Heart right ventricle (tissue), 16 donors: ENCODE measurements around the gene EPHX1. TPM values are rescaled to one million over a fixed set of nuclear protein-coding genes. Genes with fewer than 3 reads are reported as not detected.
"Not testable (repeated sequence)": the region's sequence is repeated elsewhere in the genome, so short reads cannot be mapped to it uniquely, and the experiment has no call there.

Experiments
- ATAC-seq, 8 donors: fragments of 200-7000 bp; cut with Tn5 transposase; one replicate each; pipeline ENCODE4 v1.9.1; 2020; ENCODE audit warnings: mild to moderate bottlenecking in 8 of 8, moderate library complexity in 8 of 8, moderate number of reproducible peaks in 1 of 8
- DNase-seq, 2 donors: peaks; one replicate each; pipeline ENCODE4 v3.0.0-alpha.2; 2020
- H3K27ac ChIP-seq, 10 donors: fragments of 200-600 bp; sonication (generic) in 2 of 10; one replicate each; pipeline versions ENCODE4 v1.5.0 to v1.8.0; 2020 to 2022; ENCODE audit warnings: mild to moderate bottlenecking in 3 of 10
- H3K27me3 ChIP-seq, 7 donors: fragments of 200-600 bp; one replicate each; pipeline ENCODE4 v1.8.0; 2021 to 2022; ENCODE audit warnings: mild to moderate bottlenecking in 2 of 7
- H3K36me3 ChIP-seq, 9 donors: fragments of 200-600 bp; sonication (generic) in 1 of 9; one replicate each; pipeline versions ENCODE4 v1.5.0 to v1.8.0; 2020 to 2022; ENCODE audit warnings: mild to moderate bottlenecking in 2 of 9
- H3K4me1 ChIP-seq, 9 donors: fragments of 200-600 bp; sonication (generic) in 1 of 9; one replicate each; pipeline versions ENCODE4 v1.5.0 to v1.8.0; 2020 to 2022; ENCODE audit warnings: mild to moderate bottlenecking in 4 of 9
- H3K4me3 ChIP-seq, 10 donors: fragments of 200-600 bp; sonication (generic) in 2 of 10; one replicate each; pipeline versions ENCODE4 v1.5.0 to v1.8.0; 2020 to 2022; ENCODE audit warnings: mild to moderate bottlenecking in 7 of 10, moderate library complexity in 2 of 10
- H3K9me3 ChIP-seq, 11 donors: fragments of 200-600 bp in 10 of 11; sonication (generic) in 2 of 11; one replicate each; pipeline versions ENCODE4 v1.5.0 to v1.8.0; 2013 to 2022; ENCODE audit warnings: mild to moderate bottlenecking in 2 of 11, control low read depth in 1 of 11, moderate library complexity in 1 of 11
- CTCF ChIP-seq, 9 donors: fragments of 200-600 bp; sonication (generic) in 2 of 9; IDR thresholded peaks; one replicate each; pipeline versions ENCODE4 v1.5.0 to v1.8.0; 2021 to 2022; ENCODE audit warnings: antibody characterized with exemption in 9 of 9, mild to moderate bottlenecking in 5 of 9, moderate library complexity in 1 of 9
- WGBS, 2 donors: extraction: QIAGEN DNeasy Blood & Tissue Kit; methylation state at CpG; one replicate each; pipeline ENCODE4 v1.1.7; 2013; ENCODE audit warnings: inconsistent platforms in 1 of 2; 5-methylcytosine and 5-hydroxymethylcytosine counted together
- intact Hi-C, 10 donors: fragments of 100-400 bp; cut with DNase I; formaldehyde crosslinking; loops; one replicate each; pipeline versions ENCODE4 v1.11.1 to v1.14.2; 2022
- polyA plus RNA-seq, 2 donors: library from polyadenylated mRNA; stranded (reverse); fragments of 200-250 nt; gene quantifications; one replicate each; pipeline ENCODE4 v1.2.3, GENCODE V29; 2013
- total RNA-seq, 10 donors: library from RNA; stranded (reverse); fragmentation: NEBNext Ultra II Directional in 3 of 10; extraction: Animal tissue kit (Norgen Biotek cat#: 25700) in 3 of 10; gene quantifications; one replicate each; pipeline versions ENCODE4 v1.2.1 to v1.2.4, GENCODE V29; 2021 to 2023
- donor health status: Arrhythmogenic right ventricular cardiomyopathy.
- donor health status: ischemic (EF 13 %, LVEDD 7.1; RV severe dilation, severe dysfunction).
- donor health status: healthy with polysubstance abuse.
- donor health status: DM: no; HTN: yes; CAD: no.
- donor health status: DM: no; HTN: no; CAD: no.
- donor health status: ischemic (EF 25% LVEDD 6.9; RV normal size, moderate dysfunction).
- donor health status: ischemic (EF 25% LVEDD 5.7; RV mildly dilated, moderate dysfunction).
- donor health status: healthy.
- donor health status: DM: yes; HTN: yes; CAD: no.
- donor health status: Ischemic cardiomyopathy.
- donor health status: ischemic (EF 35%, LVEDD 5.7; RV mildly dilated, moderate dysfunction).
- donor health status: nonischemic (EF 11% LVEDD 7.7; RV severe dilation, severe dysfunction).
- donor health status: DM: yes; HTN: yes; CAD: no.
- donor health status: PGD.
- donor health status: ischemic (EF 29% LVEDD 5.4; RV normal size, mild dysfunction).
- donor health status: nonischemic (EF 23%, LVEDD 6.1; RV moderate dilation, normal function).

EPHX1 gene
- total and polyA plus RNA-seq, 12 donors = 31.5 to 80.8 (median 43.2) TPM

GRCh38 chr1:225812488-225813213 lies 2.7 kb downstream of the EPHX1 start:
- TF ChIP-seq CTCF (IDR thresholded peaks at IDR 0.05) = no peak
- intact Hi-C loops = loop anchor here in 7 of 10 donors (5.0 kb wide), 3 partner anchors 35 to 70 kb away; partner anchors contain the start of genes SRP9 (in 5 of the 7) and TMEM63A (in 2 of the 7)
- Histone ChIP-seq H3K27me3 (no peaks in the 10 kb centered on the region), H3K4me1 (peaks cover 36 to 78% (median 71%) of the 10 kb centered on the region in 9 donors), H3K9me3 (no peaks in the 10 kb centered on the region), H3K4me3 (peak overlapping the region in 1 of 10 donors; percentile 25), H3K36me3 (no peaks in the 10 kb centered on the region), H3K27ac (peak overlapping the region; percentile 74 to 97 (median 88))
- DNase-seq (no peak), ATAC-seq (no peak)
- WGBS, 2 donors = 74 to 75% methylated on average over 8 of the region's 8 CpGs

GRCh38 chr1:225813214-225813964 lies 3.5 kb downstream of the EPHX1 start:
- intact Hi-C loops = loop anchor here in 7 of 10 donors (5.0 kb wide), 3 partner anchors 34 to 69 kb away; partner anchors contain the start of genes SRP9 (in 5 of the 7) and TMEM63A (in 2 of the 7)
- Histone ChIP-seq H3K4me1 (peaks cover 43 to 86% (median 78%) of the 10 kb centered on the region in 9 donors), H3K4me3 (peak overlapping the region in 5 of 10 donors; percentile 8 to 25 (median 15)), H3K27me3 (no peaks in the 10 kb centered on the region), H3K36me3 (no peaks in the 10 kb centered on the region), H3K27ac (peak overlapping the region; percentile 71 to 97 (median 87)), H3K9me3 (no peaks in the 10 kb centered on the region)
- WGBS, 2 donors = 39 to 57% methylated on average over 10 of the region's 10 CpGs
- no peak for TF ChIP-seq CTCF (IDR thresholded peaks at IDR 0.05)
- DNase-seq (peak; percentile 70 to 78), ATAC-seq (peak; percentile 44 to 77 (median 54))

GRCh38 chr1:225814381-225814780 lies 4.5 kb downstream of the EPHX1 start:
- ATAC-seq (no peak), DNase-seq (peak in 1 of 2 donors; percentile 72)
- peak overlapping the region in 2 of 10 donors; percentile 8 to 25 for H3K4me3 ChIP-seq
- 45 to 67% methylated on average over 7 of the region's 7 CpGs for WGBS, 2 donors
- peak overlapping the region; percentile 71 to 97 (median 87) for H3K27ac ChIP-seq
- intact Hi-C loops = loop anchor here in 7 of 10 donors (5.0 kb wide), 3 partner anchors 33 to 68 kb away; partner anchors contain the start of genes SRP9 (in 5 of the 7) and TMEM63A (in 2 of the 7)
- H3K36me3 ChIP-seq = no peaks in the 10 kb centered on the region
- no peaks in the 10 kb centered on the region for H3K9me3 ChIP-seq
- TF ChIP-seq CTCF (IDR thresholded peaks at IDR 0.05) = no peak
- peaks cover 43 to 91% (median 81%) of the 10 kb centered on the region in 9 donors for H3K4me1 ChIP-seq
- H3K27me3 ChIP-seq = no peaks in the 10 kb centered on the region

GRCh38 chr1:225815090-225815489 lies 5.2 kb downstream of the EPHX1 start:
- H3K4me1 ChIP-seq = peaks cover 43 to 95% (median 83%) of the 10 kb centered on the region in 9 donors
- intact Hi-C loops, H3K9me3 ChIP-seq, H3K4me3 ChIP-seq, DNase-seq, H3K27me3 ChIP-seq, ATAC-seq, H3K36me3 ChIP-seq: not testable (repeated sequence)
- WGBS, 2 donors = 93% methylated on average over 6 to 7 of the region's 7 CpGs
- H3K27ac ChIP-seq = peak overlapping the region in 9 of 10 donors; percentile 71 to 97 (median 90)
